ENCODE results near the gene CASR.

Gene CASR

GRCh38 chr3:122310361-122310760 lies 126.9 kb downstream of the CASR start:
- no peak for DNase-seq

GRCh38 chr3:122312826-122313225 lies 129.4 kb downstream of the CASR start:
- no peak for DNase-seq

- no peak for DNase-seq
These were observed 129.8 kb downstream of the CASR start for GRCh38 chr3:122313281-122313680.

GRCh38 chr3:122314228-122314876 lies 130.9 kb downstream of the CASR start:
- DNase-seq = no peak

- DNase-seq = no peak
These were observed 132.2 kb downstream of the CASR start for GRCh38 chr3:122315619-122316018.

- no peak for DNase-seq
These were observed 132.9 kb downstream of the CASR start for GRCh38 chr3:122316368-122316767.

GRCh38 chr3:122318620-122319019 lies 135.2 kb downstream of the CASR start:
- DNase-seq = no peak

GRCh38 chr3:122322095-122323075 lies 138.9 kb downstream of the CASR start:
- DNase-seq = peak; percentile 42

- DNase-seq = no peak
These were observed 141.4 kb downstream of the CASR start, which contains the start of gene CSTA for GRCh38 chr3:122324871-122325323. Gene CSTA (plus strand): TSS chr3:122325248. CDS start chr3:122325293, 45 bp downstream.

GRCh38 chr3:122325769-122326168 lies 142.3 kb downstream of the CASR start:
- DNase-seq = no peak

- DNase-seq = no peak
These were observed 148.4 kb downstream of the CASR start for GRCh38 chr3:122331886-122332285.

- no peak for DNase-seq
These were observed 149.1 kb downstream of the CASR start for GRCh38 chr3:122332551-122332950.
